H9 (cell line): Measurements from ENCODE around the gene CCDC92B. TPM values are rescaled to one million over a fixed set of nuclear protein-coding genes. Genes with fewer than 3 reads are reported as not detected.

Experiments
- DNase-seq: peaks from one replicate; pipeline ENCODE4 v3.0.0-alpha.2; 2017
- H2AFZ ChIP-seq: one replicate; pipeline ENCODE4 v1.6.1; 2013; ENCODE audit warnings: mild to moderate bottlenecking, low read length, control low read depth, moderate library complexity
- H2AK5ac ChIP-seq: 2 replicates; pipeline ENCODE4 v1.6.1; 2013; ENCODE audit warnings: low read length, control low read depth, mixed read lengths; ENCODE audit not compliant: insufficient read length
- H2BK120ac ChIP-seq: one replicate; pipeline ENCODE4 v1.6.1; 2013; ENCODE audit warnings: low read depth, mild to moderate bottlenecking, low read length, control low read depth, inconsistent platforms; ENCODE audit not compliant: poor library complexity, severe bottlenecking
- H2BK12ac ChIP-seq: 2 replicates; pipeline ENCODE4 v1.6.1; 2013; ENCODE audit warnings: low read length, control low read depth, mixed read lengths, low read depth; ENCODE audit not compliant: insufficient read length
- H2BK15ac ChIP-seq: 2 replicates; pipeline ENCODE4 v1.6.1; 2013; ENCODE audit warnings: low read depth, low read length, control low read depth
- H2BK20ac ChIP-seq: one replicate; pipeline ENCODE4 v1.6.1; 2013; ENCODE audit warnings: low read depth, mild to moderate bottlenecking, low read length, control low read depth, inconsistent platforms; ENCODE audit not compliant: poor library complexity, severe bottlenecking
- H2BK5ac ChIP-seq: 2 replicates; pipeline ENCODE4 v1.6.1; 2013; ENCODE audit warnings: low read length, control low read depth, mixed read lengths; ENCODE audit not compliant: insufficient read length
- H3K14ac ChIP-seq: 2 replicates; pipeline ENCODE4 v1.6.1; 2013; ENCODE audit warnings: low read length, control low read depth; ENCODE audit not compliant: insufficient read depth
- H3K18ac ChIP-seq: 2 replicates; pipeline ENCODE4 v1.6.1; 2013; ENCODE audit warnings: low read depth, mild to moderate bottlenecking, mixed read lengths, low read length, control low read depth; ENCODE audit not compliant: insufficient read length
- H3K23ac ChIP-seq: 2 replicates; pipeline ENCODE4 v1.6.1; 2013; ENCODE audit warnings: low read length, control low read depth, mixed read lengths, low read depth; ENCODE audit not compliant: insufficient read length
- H3K23me2 ChIP-seq: 2 replicates; pipeline ENCODE4 v1.6.1; 2013; ENCODE audit warnings: low read depth, mild to moderate bottlenecking, mixed read lengths, low read length, control low read depth; ENCODE audit not compliant: insufficient read length, poor library complexity, severe bottlenecking
- H3K27ac ChIP-seq: 2 replicates; pipeline ENCODE4 v1.5.1; 2013; ENCODE audit warnings: low read length, control low read depth, mixed read lengths, low read depth; ENCODE audit not compliant: insufficient read length
- H3K27me3 ChIP-seq: 2 replicates; pipeline ENCODE4 v1.6.1; 2013; ENCODE audit warnings: low read length, control low read depth, inconsistent platforms; ENCODE audit not compliant: insufficient read depth
- H3K4ac ChIP-seq: 2 replicates; pipeline ENCODE4 v1.6.1; 2013; ENCODE audit warnings: low read depth, mild to moderate bottlenecking, control low read depth, inconsistent platforms, low read length, moderate library complexity
- H3K4me1 ChIP-seq: 2 replicates; pipeline ENCODE4 v1.6.1; 2013; ENCODE audit warnings: low read length, control low read depth, inconsistent platforms; ENCODE audit not compliant: insufficient read depth
- H3K4me2 ChIP-seq: 2 replicates; pipeline ENCODE4 v1.6.1; 2013; ENCODE audit warnings: low read length, control low read depth, mixed read lengths; ENCODE audit not compliant: insufficient read length, insufficient read depth
- H3K56ac ChIP-seq: 2 replicates; pipeline ENCODE4 v1.6.1; 2013; ENCODE audit warnings: low read depth, mild to moderate bottlenecking, mixed read lengths, low read length, control low read depth; ENCODE audit not compliant: insufficient read length
- H3K79me1 ChIP-seq: 2 replicates; pipeline ENCODE4 v1.6.1; 2013; ENCODE audit warnings: low read depth, mild to moderate bottlenecking, moderate library complexity, low read length, control low read depth, inconsistent platforms; ENCODE audit not compliant: insufficient read depth, poor library complexity, severe bottlenecking
- H3K79me2 ChIP-seq: 2 replicates; pipeline ENCODE4 v1.6.1; 2013; ENCODE audit warnings: low read length, control low read depth, inconsistent platforms; ENCODE audit not compliant: insufficient read depth
- H3K9ac ChIP-seq: 2 replicates; pipeline ENCODE4 v1.6.1; 2013; ENCODE audit warnings: low read length, control low read depth, mixed read lengths; ENCODE audit not compliant: insufficient read length; ENCODE audit errors: extremely low read depth
- H3K9me3 ChIP-seq: one replicate; pipeline ENCODE4 v1.6.1; 2013; ENCODE audit warnings: low read depth, low read length, inconsistent platforms; ENCODE audit not compliant: control insufficient read depth
- H3T11ph ChIP-seq: one replicate; pipeline ENCODE4 v1.6.1; 2013; ENCODE audit warnings: mild to moderate bottlenecking, low read length, control low read depth, inconsistent platforms
- H4K20me1 ChIP-seq: one replicate; pipeline ENCODE4 v1.6.1; 2013; ENCODE audit not compliant: control insufficient read depth, insufficient read length, insufficient read depth
- H4K5ac ChIP-seq: 2 replicates; pipeline ENCODE4 v1.6.1; 2013; ENCODE audit warnings: low read depth, mild to moderate bottlenecking, mixed read lengths, low read length, control low read depth; ENCODE audit not compliant: insufficient read length
- H4K8ac ChIP-seq: replicated peaks from 2 replicates; pipeline ENCODE4 v1.6.1; 2013; ENCODE audit warnings: low read length, control low read depth, mixed read lengths, low read depth; ENCODE audit not compliant: insufficient read length
- H4K91ac ChIP-seq: 2 replicates; pipeline ENCODE4 v1.6.1; 2013; ENCODE audit warnings: low read depth, mild to moderate bottlenecking, moderate library complexity, mixed read lengths, low read length, control low read depth; ENCODE audit not compliant: insufficient read length
- H3K27ac Mint-ChIP-seq, 3 experiments: 2 replicates in 2 of 3; 3 replicates in 1 of 3; pipeline ENCODE4 v1.8.0; 2020 to 2021; ENCODE audit warnings: mixed read lengths in 3 of 3, mild to moderate bottlenecking in 1 of 3, moderate library complexity in 1 of 3
- H3K27me3 Mint-ChIP-seq: 2 replicates; pipeline ENCODE4 v1.8.0; 2021; ENCODE audit warnings: low read depth, mild to moderate bottlenecking, moderate library complexity, mixed read lengths
- H3K36me3 Mint-ChIP-seq, 3 experiments: 2 replicates in 2 of 3; 3 replicates in 1 of 3; pipeline ENCODE4 v1.8.0; 2020 to 2021; ENCODE audit warnings: low read depth in 3 of 3, mixed read lengths in 3 of 3; ENCODE audit not compliant: insufficient read depth in 1 of 3
- H3K4me1 Mint-ChIP-seq, 2 experiments: 2 replicates each; pipeline ENCODE4 v1.8.0; 2020; ENCODE audit warnings: mixed read lengths in 2 of 2
- H3K4me3 Mint-ChIP-seq, 2 experiments: 2 replicates in 1 of 2; 3 replicates in 1 of 2; pipeline ENCODE4 v1.8.0; 2020 to 2021; ENCODE audit warnings: mild to moderate bottlenecking in 2 of 2, mixed read lengths in 2 of 2, moderate library complexity in 1 of 2
- H3K9me3 Mint-ChIP-seq, 2 experiments: 2 replicates in 1 of 2; 3 replicates in 1 of 2; pipeline ENCODE4 v1.8.0; 2020; ENCODE audit warnings: mild to moderate bottlenecking in 2 of 2, mixed read lengths in 2 of 2, moderate library complexity in 1 of 2
- CTCF ChIP-seq: fragments of 200-600 bp; sonication (generic); conservative IDR thresholded peaks from 3 replicates; pipeline ENCODE4 v1.8.0; 2021; ENCODE audit warnings: antibody characterized with exemption, mild to moderate bottlenecking
- WGBS: extraction: QIAGEN DNeasy Blood & Tissue Kit; methylation state at CpG from one replicate; pipeline ENCODE4 v1.1.7; 2013; ENCODE audit warnings: missing lambda C conversion rate, low lambda C conversion rate, mixed read lengths; ENCODE audit not compliant: insufficient read length; ENCODE audit errors: extremely low coverage; 5-methylcytosine and 5-hydroxymethylcytosine counted together
- total RNA-seq: library from RNA; stranded (reverse); gene quantifications from 2 replicates; pipeline ENCODE4 v1.2.1, GENCODE V29; 2021

The CCDC92B gene
- total RNA-seq, 1 experiment from 2014 or later = 8.0 TPM

DNA sequence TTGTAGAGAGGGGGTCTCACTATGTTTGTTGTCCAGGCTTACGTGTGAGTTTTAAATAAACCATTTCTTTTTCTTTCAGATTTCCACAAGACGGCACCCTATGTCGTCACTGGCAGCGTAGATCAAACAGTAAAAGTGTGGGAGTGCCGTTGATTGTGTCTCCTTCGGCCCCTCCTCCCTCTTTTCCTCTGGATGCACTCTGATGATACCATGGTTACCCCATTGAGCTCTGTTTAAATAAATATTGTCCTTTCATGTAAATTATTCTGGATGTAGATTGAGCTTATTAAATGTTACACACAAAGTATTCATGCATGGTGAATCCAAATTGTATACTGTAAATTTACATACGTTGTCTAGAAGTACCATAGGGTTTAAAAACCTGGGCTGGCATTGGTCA, 67.8 kb downstream of the CCDC92B start:
- no peak for TF ChIP-seq CTCF
- H3T11ph ChIP-seq = no peak overlapping the region
- Mint-ChIP-seq H3K27me3 (no peaks in the 10 kb centered on the region), H3K9me3 (no peaks in the 10 kb centered on the region), H3K4me1 (peaks cover 4 to 10% of the 10 kb centered on the region in 2 experiments; a peak in 2 of 4 replicates), H3K4me3 (no peak overlapping the region), H3K36me3 (peaks cover 21 to 69% (median 53%) of the 10 kb centered on the region in 3 experiments; a peak in 6 of 7 replicates), H3K27ac (0 out of 7 replicates have a peak overlapping the region, but pooled peaks of 1 of the 3 experiments have one; percentile 21)
- DNase-seq = no peak
- no peak overlapping the region for H3K18ac ChIP-seq
- no peak overlapping the region for H3K4ac ChIP-seq
- no peaks in the 10 kb centered on the region for H3K4me1 ChIP-seq
- no peaks in the 10 kb centered on the region for H3K9me3 ChIP-seq
- H2BK120ac ChIP-seq = no peak overlapping the region
- H4K5ac ChIP-seq = no peak overlapping the region
- no CpG with 5 or more reads among the region's 7 CpGs for WGBS
- H3K79me2 ChIP-seq = no peaks in the 10 kb centered on the region; the same call in 1 of the 2 replicates
- no peak overlapping the region for H3K9ac ChIP-seq
- no peaks in the 10 kb centered on the region for H3K27me3 ChIP-seq
- H2BK5ac ChIP-seq = no peak overlapping the region
- H2BK12ac ChIP-seq = no peak overlapping the region
- no peak overlapping the region for H2BK15ac ChIP-seq
- no peak overlapping the region for H4K8ac ChIP-seq
- no peak overlapping the region for H2BK20ac ChIP-seq
- H2AK5ac ChIP-seq = no peak overlapping the region
- no peak overlapping the region for H3K14ac ChIP-seq
- H3K4me2 ChIP-seq = no peak overlapping the region
- no peaks in the 10 kb centered on the region for H3K79me1 ChIP-seq
- no peak overlapping the region for H2AFZ ChIP-seq
- H3K23ac ChIP-seq = no peak overlapping the region
- no peak overlapping the region for H3K27ac ChIP-seq
- H3K23me2 ChIP-seq = no peaks in the 10 kb centered on the region
- H4K91ac ChIP-seq = no peak overlapping the region
- no peaks in the 10 kb centered on the region for H4K20me1 ChIP-seq
- no peak overlapping the region for H3K56ac ChIP-seq
